Loucy (cell line): ENCODE results near the gene AKAP13.

ENCODE experiments used
- CTCF ChIP-seq: fragments of 200-600 bp; sonication (generic); conservative IDR thresholded peaks from 2 replicates; pipeline ENCODE4 v1.5.1; 2014; ENCODE audit warnings: mild to moderate bottlenecking, antibody characterized with exemption, low read length
- EZH2phosphoT487 ChIP-seq: fragments of 200-600 bp; IDR thresholded peaks from 2 replicates; pipeline ENCODE4 v1.6.1; 2018; ENCODE audit warnings: antibody characterized with exemption, mild to moderate bottlenecking, moderate library complexity, borderline replicate concordance

DNA sequence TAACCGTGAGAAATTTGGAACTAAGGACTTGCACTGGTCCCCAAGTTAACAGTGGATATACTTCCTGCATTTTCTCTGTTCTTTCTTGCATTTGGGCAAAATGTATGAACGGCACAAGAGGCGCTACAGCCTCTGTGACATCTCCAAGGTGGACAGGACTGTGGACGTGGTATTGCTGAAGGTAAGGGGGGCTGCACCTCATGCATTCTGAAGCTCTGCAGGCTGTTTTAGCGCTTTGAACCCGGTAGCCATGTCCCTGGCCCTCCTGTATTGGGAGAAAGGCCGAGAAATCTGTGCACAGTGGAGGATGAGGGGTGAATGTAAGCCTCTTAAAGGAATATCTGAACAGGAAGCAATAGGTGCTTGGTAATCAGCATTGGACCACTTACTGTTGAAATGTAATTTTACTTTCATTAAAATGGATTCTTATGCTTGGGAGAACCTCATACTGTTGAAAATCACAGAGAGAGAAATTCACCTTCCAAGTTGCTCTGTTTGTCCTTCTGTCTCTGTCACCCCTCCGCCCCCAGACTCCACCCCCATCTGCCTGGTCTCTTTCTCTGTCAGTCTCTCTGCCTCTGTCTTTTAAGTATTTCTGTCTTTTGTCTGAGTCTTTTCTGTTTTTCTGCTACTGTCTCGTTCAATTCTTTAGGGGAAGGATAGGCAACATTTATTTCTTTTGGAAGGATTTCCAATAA, 239.7 kb downstream of the AKAP13 start:
- no peak for TF ChIP-seq CTCF
- TF ChIP-seq EZH2phosphoT487, result no peak
